Progenitor cell of endocrine pancreas (in vitro differentiated cells): ENCODE data around the gene FARS2. TPM values are rescaled to one million over a fixed set of nuclear protein-coding genes. Genes with fewer than 3 reads are reported as not detected.

Experiments used
- DNase-seq: peaks from one replicate; pipeline ENCODE4 v3.0.0; 2021; ENCODE audit warnings: low spot score; ENCODE audit not compliant: unreplicated experiment
- H3K27ac Mint-ChIP-seq: 2 replicates; pipeline ENCODE4 v1.8.0; 2021; ENCODE audit warnings: mild to moderate bottlenecking, moderate library complexity, mixed read lengths
- H3K27me3 Mint-ChIP-seq: 2 replicates; pipeline ENCODE4 v1.8.0; 2021; ENCODE audit warnings: mixed read lengths
- H3K36me3 Mint-ChIP-seq: 2 replicates; pipeline ENCODE4 v1.8.0; 2022; ENCODE audit warnings: mixed read lengths; ENCODE audit not compliant: insufficient read depth
- H3K4me1 Mint-ChIP-seq: 2 replicates; pipeline ENCODE4 v1.8.0; 2021; ENCODE audit warnings: low read depth, mixed read lengths
- H3K4me3 Mint-ChIP-seq: 2 replicates; pipeline ENCODE4 v1.8.0; 2021; ENCODE audit warnings: low read depth, mild to moderate bottlenecking, moderate library complexity, mixed read lengths
- H3K9me3 Mint-ChIP-seq: 2 replicates; pipeline ENCODE4 v1.8.0; 2021; ENCODE audit warnings: low read depth, mixed read lengths
- CTCF ChIP-seq: fragments of 200-600 bp; sonication (generic); IDR thresholded peaks from one replicate; pipeline ENCODE4 v1.5.0; 2021; ENCODE audit warnings: antibody characterized with exemption, mild to moderate bottlenecking; ENCODE audit not compliant: unreplicated experiment
- total RNA-seq: library from RNA; stranded (reverse); gene quantifications from 2 replicates; pipeline ENCODE4 v1.2.1, GENCODE V29; 2021

The FARS2 gene
- total RNA-seq, 1 donor from 2014 or later: 20.8 TPM

GRCh38 chr6:5749651-5750215 is 488.4 kb downstream of the FARS2 start:
- Mint-ChIP-seq H3K4me3 (no peak overlapping the region), H3K27ac (no peak overlapping the region), H3K9me3 (peaks cover 9% of the 10 kb centered on the region), H3K27me3 (no peaks in the 10 kb centered on the region), H3K4me1 (peaks cover 7% of the 10 kb centered on the region), H3K36me3 (peaks cover 5% of the 10 kb centered on the region)
- TF ChIP-seq CTCF: no peak
- DNase-seq: no peak

- no peak for TF ChIP-seq CTCF
- Mint-ChIP-seq H3K4me3 (no peak overlapping the region), H3K27ac (peak overlapping the region; percentile 6), H3K9me3 (peaks cover 20% of the 10 kb centered on the region), H3K27me3 (no peaks in the 10 kb centered on the region), H3K36me3 (peaks cover 12% of the 10 kb centered on the region), H3K4me1 (peaks cover 7% of the 10 kb centered on the region)
- DNase-seq: no peak
These were observed 490.4 kb downstream of the FARS2 start for GRCh38 chr6:5751525-5752390.

GRCh38 chr6:5752391-5752680 is 491.0 kb downstream of the FARS2 start:
- H3K27ac Mint-ChIP-seq: peak overlapping the region; percentile 6

GRCh38 chr6:5753209-5753608 is 491.9 kb downstream of the FARS2 start:
- TF ChIP-seq CTCF: no peak
- H3K9me3 Mint-ChIP-seq: peaks cover 20% of the 10 kb centered on the region
- no peak for DNase-seq
- peak overlapping the region; percentile 39 for H3K27ac Mint-ChIP-seq
- no peaks in the 10 kb centered on the region for H3K27me3 Mint-ChIP-seq
- peaks cover 7% of the 10 kb centered on the region for H3K4me1 Mint-ChIP-seq
- H3K4me3 Mint-ChIP-seq: no peak overlapping the region
- H3K36me3 Mint-ChIP-seq: peaks cover 12% of the 10 kb centered on the region

More at GRCh38 chr6:5752391-5752680, 491.0 kb downstream of the FARS2 start:
- no peak for DNase-seq
- H3K4me3 Mint-ChIP-seq: no peak overlapping the region
- H3K4me1 Mint-ChIP-seq: peaks cover 7% of the 10 kb centered on the region
- H3K36me3 Mint-ChIP-seq: peaks cover 12% of the 10 kb centered on the region
- H3K9me3 Mint-ChIP-seq: peaks cover 20% of the 10 kb centered on the region
- no peaks in the 10 kb centered on the region for H3K27me3 Mint-ChIP-seq
- TF ChIP-seq CTCF: no peak

GRCh38 chr6:5754904-5755303 is 493.6 kb downstream of the FARS2 start:
- Mint-ChIP-seq H3K27me3 (no peaks in the 10 kb centered on the region), H3K36me3 (peaks cover 12% of the 10 kb centered on the region), H3K4me1 (peaks cover 7% of the 10 kb centered on the region), H3K4me3 (no peak overlapping the region), H3K9me3 (peaks cover 20% of the 10 kb centered on the region), H3K27ac (no peak overlapping the region)
- no peak for TF ChIP-seq CTCF
- no peak for DNase-seq
